ENCODE measurements around the gene NPBWR2.

The NPBWR2 gene

GRCh38 chr20:64140956-64141355 lies 33.6 kb upstream of the NPBWR2 start:
- ChIA-PET CTCF (interaction anchor here (1.8 kb wide), 1 partner anchor 20 kb away, joined by 5 read pairs; no protein-coding TSS in a partner anchor), POLR2A (no interaction called here)
- TF ChIP-seq ZNF664 (tag by site-specific recombination; IDR thresholded peaks at IDR 0.05) (no peak), ZBTB21 (tag by site-specific recombination; IDR thresholded peaks at IDR 0.05) (no peak), ZNF843 (tag by site-specific recombination; IDR thresholded peaks at IDR 0.05) (no peak), ZSCAN4 (tag by site-specific recombination; IDR thresholded peaks at IDR 0.05) (no peak), HIC1 (tag by site-specific recombination; IDR thresholded peaks at IDR 0.05) (no peak), INSM2 (tag by site-specific recombination; IDR thresholded peaks at IDR 0.05) (no peak), SALL2 (tag by site-specific recombination; IDR thresholded peaks at IDR 0.05; ENCODE audit: borderline replicate concordance) (no peak), RBAK (tag by site-specific recombination; IDR thresholded peaks at IDR 0.05) (no peak), ZNF214 (tag by site-specific recombination; IDR thresholded peaks at IDR 0.05; ENCODE audit: borderline replicate concordance) (no peak)
- Histone ChIP-seq H3K27ac (ENCODE audit: extremely low read depth, low read depth, low read length) (no peak overlapping the region), H3K4me1 (ENCODE audit: control insufficient read depth, insufficient read depth, low read length) (no peaks in the 10 kb centered on the region), H3K36me3 (ENCODE audit: control insufficient read depth in 2 of 2, insufficient read depth in 1 of 2, low read length in 2 of 2) (no peaks in the 10 kb centered on the region), H3K4me3 (ENCODE audit: low read depth, low read length) (no peak overlapping the region), H3K9me3 (ENCODE audit: control insufficient read depth, insufficient read depth, low read depth, low read length) (no peaks in the 10 kb centered on the region)

GRCh38 chr20:64140061-64140931 lies 32.9 kb upstream of the NPBWR2 start:
- Histone ChIP-seq H3K27ac (ENCODE audit: extremely low read depth, low read depth, low read length) (no peak overlapping the region), H3K4me3 (ENCODE audit: low read depth, low read length) (no peak overlapping the region), H3K9me3 (ENCODE audit: control insufficient read depth, insufficient read depth, low read depth, low read length) (no peaks in the 10 kb centered on the region), H3K36me3 (ENCODE audit: control insufficient read depth in 2 of 2, insufficient read depth in 1 of 2, low read length in 2 of 2) (no peaks in the 10 kb centered on the region), H3K4me1 (ENCODE audit: control insufficient read depth, insufficient read depth, low read length) (no peaks in the 10 kb centered on the region)
- ChIA-PET CTCF (interaction anchor here (1.8 kb wide), 1 partner anchor 20 kb away, joined by 5 read pairs; no protein-coding TSS in a partner anchor), POLR2A (interaction anchor here (0.6 kb wide), 1 partner anchor 111 kb away, joined by 3 read pairs; no protein-coding TSS in a partner anchor)
- no peak for TF ChIP-seq ZXDB (tag by site-specific recombination; IDR thresholded peaks at IDR 0.05)
- TF ChIP-seq ZNF548 (tag by site-specific recombination; IDR thresholded peaks at IDR 0.05): no peak
- TF ChIP-seq ZNF341 (tag by site-specific recombination; IDR thresholded peaks at IDR 0.05; ENCODE audit: low read depth): no peak
- no peak for TF ChIP-seq ZNF555 (tag by site-specific recombination; conservative IDR thresholded peaks at IDR 0.05)
- TF ChIP-seq ZNF169 (tag by site-specific recombination; IDR thresholded peaks at IDR 0.05): no peak
- TF ChIP-seq ZNF394 (tag by site-specific recombination; IDR thresholded peaks at IDR 0.05; ENCODE audit: borderline replicate concordance): no peak
- no peak for TF ChIP-seq ZNF221 (tag by site-specific recombination; IDR thresholded peaks at IDR 0.05; ENCODE audit: borderline replicate concordance)
- no peak for TF ChIP-seq TRIM28 (IDR thresholded peaks at IDR 0.05; ENCODE audit: borderline replicate concordance, low read length)
- no peak for TF ChIP-seq ZNF350 (tag by site-specific recombination; IDR thresholded peaks at IDR 0.05)
- TF ChIP-seq ZFHX2 (tag by site-specific recombination; conservative IDR thresholded peaks at IDR 0.05): peak; percentile 91
- no peak for TF ChIP-seq ZSCAN18 (tag by site-specific recombination; IDR thresholded peaks at IDR 0.05)
- TF ChIP-seq EGR2 (tag by site-specific recombination; IDR thresholded peaks at IDR 0.05; ENCODE audit: low read depth): peak; percentile 94
- TF ChIP-seq ZNF37A (tag by site-specific recombination; IDR thresholded peaks at IDR 0.05): no peak
- no peak for TF ChIP-seq ZNF626 (tag by site-specific recombination; IDR thresholded peaks at IDR 0.05)
- no peak for TF ChIP-seq TSHZ1 (tag by site-specific recombination; IDR thresholded peaks at IDR 0.05; ENCODE audit: borderline replicate concordance)
